Prostate gland (tissue), 2 donors: ENCODE measurements around the gene GNB5.

Experiments used
- CTCF ChIP-seq, 4 experiments: fragments of 200-600 bp in 2 of 4; fragments of 450-650 bp in 2 of 4; sonication (generic) in 2 of 4; IDR thresholded peaks; 1 replicate in 3 of 4; 2 replicates in 1 of 4; pipeline ENCODE4 v1.5.1; 2016 to 2019; ENCODE audit warnings: antibody characterized with exemption in 4 of 4, mild to moderate bottlenecking in 2 of 4, moderate library complexity in 2 of 4
- POLR2A ChIP-seq: fragments of 450-650 bp; IDR thresholded peaks from one replicate; pipeline ENCODE4 v1.6.1; 2016; ENCODE audit warnings: antibody characterized with exemption, mild to moderate bottlenecking

DNA sequence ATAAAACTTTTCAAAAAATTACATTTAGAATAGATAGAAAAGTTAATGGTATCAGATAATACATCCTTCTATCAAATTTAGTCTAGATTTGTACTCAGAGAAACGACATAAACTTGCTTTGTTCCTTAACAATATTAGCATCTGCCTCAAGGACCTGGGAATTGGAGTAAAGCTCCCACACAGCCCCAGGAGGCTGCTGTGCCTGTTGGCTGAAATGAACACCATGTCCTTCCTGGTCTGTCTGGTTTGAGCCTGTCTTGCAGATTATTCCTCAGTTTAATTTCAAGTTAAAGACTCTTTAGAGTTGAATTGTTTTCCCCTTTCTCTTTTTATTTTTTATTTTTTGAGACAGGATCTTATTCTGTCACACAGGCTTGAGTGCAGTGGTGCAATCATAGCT, 19.4 kb downstream of the GNB5 start:
- no peak for TF ChIP-seq CTCF (IDR thresholded peaks at IDR 0.05)
- TF ChIP-seq POLR2A = no peak
